ENCODE measurements around the gene GRID1.

GRID1 gene

DNA sequence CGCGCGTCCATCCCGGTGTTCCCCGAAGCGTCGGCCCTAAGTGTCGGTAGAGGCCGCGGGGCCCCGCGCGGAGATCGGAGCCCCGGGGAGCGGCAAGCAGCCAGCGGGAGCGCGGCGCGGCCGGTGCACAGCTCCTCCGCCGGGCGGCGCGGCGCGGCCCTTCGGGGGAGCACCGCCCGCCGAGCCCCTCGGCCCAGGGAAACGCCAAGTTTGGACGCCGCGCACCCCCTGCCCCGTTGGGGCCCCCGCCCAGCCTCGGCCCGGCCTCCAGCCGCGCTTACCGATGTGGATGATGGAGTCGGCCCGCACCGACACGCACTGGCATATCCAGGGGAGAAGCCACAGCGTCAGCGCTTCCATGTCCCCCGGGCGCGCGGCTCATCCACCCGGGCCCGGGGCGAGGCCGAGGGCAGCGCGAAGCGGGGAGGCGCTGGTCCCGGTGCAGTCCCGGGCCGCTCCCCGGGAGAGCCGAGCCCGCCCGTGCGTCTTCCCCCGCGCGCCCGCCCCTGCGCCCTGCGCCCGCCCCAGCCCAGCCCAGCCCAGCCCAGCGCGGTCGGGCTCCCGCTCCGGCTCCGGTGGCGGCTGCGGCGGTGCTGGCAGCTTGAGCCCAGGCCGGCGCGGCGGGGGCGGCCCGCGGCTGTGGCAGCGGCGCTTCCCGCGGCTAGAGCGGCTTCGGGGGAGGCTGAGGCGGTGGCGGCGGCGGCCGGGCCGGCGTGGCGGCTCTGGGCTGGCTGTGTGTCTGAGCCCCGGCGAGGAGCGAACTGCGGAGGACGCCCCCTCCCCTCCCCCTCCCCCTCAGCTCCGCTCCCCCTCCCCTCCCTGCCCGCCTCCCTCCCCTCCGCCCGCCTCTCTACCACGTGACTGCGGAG is at the start of gene GRID1:
Gene GRID1, minus strand, starts transcription at position 763 of the 869 bp plus-strand sequence.
- no peak within 1 kb of the TSS for H3K27ac Mint-ChIP-seq
- TF ChIP-seq, protein P1, sequence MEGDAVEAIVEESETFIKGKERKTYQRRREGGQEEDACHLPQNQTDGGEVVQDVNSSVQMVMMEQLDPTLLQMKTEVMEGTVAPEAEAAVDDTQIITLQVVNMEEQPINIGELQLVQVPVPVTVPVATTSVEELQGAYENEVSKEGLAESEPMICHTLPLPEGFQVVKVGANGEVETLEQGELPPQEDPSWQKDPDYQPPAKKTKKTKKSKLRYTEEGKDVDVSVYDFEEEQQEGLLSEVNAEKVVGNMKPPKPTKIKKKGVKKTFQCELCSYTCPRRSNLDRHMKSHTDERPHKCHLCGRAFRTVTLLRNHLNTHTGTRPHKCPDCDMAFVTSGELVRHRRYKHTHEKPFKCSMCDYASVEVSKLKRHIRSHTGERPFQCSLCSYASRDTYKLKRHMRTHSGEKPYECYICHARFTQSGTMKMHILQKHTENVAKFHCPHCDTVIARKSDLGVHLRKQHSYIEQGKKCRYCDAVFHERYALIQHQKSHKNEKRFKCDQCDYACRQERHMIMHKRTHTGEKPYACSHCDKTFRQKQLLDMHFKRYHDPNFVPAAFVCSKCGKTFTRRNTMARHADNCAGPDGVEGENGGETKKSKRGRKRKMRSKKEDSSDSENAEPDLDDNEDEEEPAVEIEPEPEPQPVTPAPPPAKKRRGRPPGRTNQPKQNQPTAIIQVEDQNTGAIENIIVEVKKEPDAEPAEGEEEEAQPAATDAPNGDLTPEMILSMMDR (IDR thresholded peaks at IDR 0.05), result no peak
- H3K9me3 Mint-ChIP-seq, result no peaks in the 10 kb centered on the region
- H3K27me3 Mint-ChIP-seq (ENCODE audit: low read depth, poor library complexity), result peaks cover 91% of the 10 kb centered on the region
- H3K36me3 Mint-ChIP-seq (ENCODE audit: low read depth), result no peaks in the 10 kb centered on the region
- H3K4me1 Mint-ChIP-seq, result peaks cover 20% of the 10 kb centered on the region
- peak; percentile 73 for DNase-seq
- H3K4me3 Mint-ChIP-seq, result peak within 1 kb of the TSS; percentile 76

GRCh38 chr10:86415583-86415982 is 49.0 kb upstream of the GRID1 start:
- no peak overlapping the region for H3K4me3 Mint-ChIP-seq
- no peaks in the 10 kb centered on the region for H3K4me1 Mint-ChIP-seq
- peaks cover 20% of the 10 kb centered on the region for H3K27me3 Mint-ChIP-seq (ENCODE audit: low read depth, poor library complexity)
- no peaks in the 10 kb centered on the region for H3K36me3 Mint-ChIP-seq (ENCODE audit: low read depth)
- peaks cover 5% of the 10 kb centered on the region for H3K9me3 Mint-ChIP-seq
- no peak overlapping the region for H3K27ac Mint-ChIP-seq
- DNase-seq, result no peak
- TF ChIP-seq, protein P1 (IDR thresholded peaks at IDR 0.05), result no peak

- DNase-seq, result no peak
- Mint-ChIP-seq H3K4me1 (no peaks in the 10 kb centered on the region), H3K27ac (no peak overlapping the region), H3K27me3 (ENCODE audit: low read depth, poor library complexity) (peaks cover 21% of the 10 kb centered on the region), H3K36me3 (ENCODE audit: low read depth) (no peaks in the 10 kb centered on the region), H3K4me3 (no peak overlapping the region), H3K9me3 (peaks cover 5% of the 10 kb centered on the region)
- TF ChIP-seq, protein P1 (IDR thresholded peaks at IDR 0.05), result no peak
These were observed 48.5 kb upstream of the GRID1 start for GRCh38 chr10:86415116-86415515.

GRCh38 chr10:86413046-86413728 is 46.6 kb upstream of the GRID1 start:
- TF ChIP-seq, protein P1 (IDR thresholded peaks at IDR 0.05), result no peak
- H3K36me3 Mint-ChIP-seq (ENCODE audit: low read depth), result no peaks in the 10 kb centered on the region
- no peak overlapping the region for H3K27ac Mint-ChIP-seq
- peaks cover 5% of the 10 kb centered on the region for H3K9me3 Mint-ChIP-seq
- H3K27me3 Mint-ChIP-seq (ENCODE audit: low read depth, poor library complexity), result peaks cover 16% of the 10 kb centered on the region
- DNase-seq, result no peak
- no peak overlapping the region for H3K4me3 Mint-ChIP-seq
- H3K4me1 Mint-ChIP-seq, result no peaks in the 10 kb centered on the region

GRCh38 chr10:86411852-86412560 is 45.4 kb upstream of the GRID1 start:
- DNase-seq, result no peak
- no peaks in the 10 kb centered on the region for H3K36me3 Mint-ChIP-seq (ENCODE audit: low read depth)
- peaks cover 17% of the 10 kb centered on the region for H3K27me3 Mint-ChIP-seq (ENCODE audit: low read depth, poor library complexity)
- TF ChIP-seq, protein P1 (IDR thresholded peaks at IDR 0.05), result no peak
- H3K4me3 Mint-ChIP-seq, result no peak overlapping the region
- H3K27ac Mint-ChIP-seq, result no peak overlapping the region
- peaks cover 5% of the 10 kb centered on the region for H3K9me3 Mint-ChIP-seq
- H3K4me1 Mint-ChIP-seq, result no peaks in the 10 kb centered on the region

Measured in nephron progenitor cell (in vitro differentiated cells).